Lung (tissue), 12 donors: ENCODE data around the gene IGLL5. TPM values are rescaled to one million over a fixed set of nuclear protein-coding genes. Genes with fewer than 3 reads are reported as not detected.

Source experiments
- ATAC-seq: fragments of 200-7000 bp; cut with Tn5 transposase; one replicate; pipeline ENCODE4 v1.9.1; 2020; ENCODE audit warnings: moderate number of reproducible peaks; ENCODE audit not compliant: insufficient read depth, low FRiP score
- DNase-seq, 3 donors: peaks; one replicate each; pipeline ENCODE4 v3.0.0-alpha.2; 2013 to 2017
- H3K27ac ChIP-seq, 2 donors: one replicate each; pipeline ENCODE4 v1.5.1; 2013; ENCODE audit warnings: mild to moderate bottlenecking in 2 of 2, moderate library complexity in 2 of 2, control low read depth in 1 of 2, inconsistent platforms in 1 of 2, low read depth in 1 of 2, low read length in 1 of 2
- H3K27me3 ChIP-seq, 3 donors: one replicate each; pipeline ENCODE4 v1.5.1; 2013; ENCODE audit warnings: low read length in 2 of 3; ENCODE audit not compliant: control insufficient read depth in 3 of 3, insufficient read depth in 3 of 3
- H3K36me3 ChIP-seq, 4 donors: one replicate each; pipeline ENCODE4 v1.5.1; 2013; ENCODE audit warnings: low read length in 4 of 4, mild to moderate bottlenecking in 1 of 4, moderate library complexity in 1 of 4; ENCODE audit not compliant: control insufficient read depth in 4 of 4, insufficient read depth in 4 of 4
- H3K4me1 ChIP-seq, 5 donors: one replicate each; pipeline ENCODE4 v1.5.1; 2013; ENCODE audit warnings: low read length in 5 of 5, mild to moderate bottlenecking in 2 of 5, moderate library complexity in 1 of 5; ENCODE audit not compliant: control insufficient read depth in 5 of 5, insufficient read depth in 5 of 5
- H3K4me3 ChIP-seq: one replicate; pipeline ENCODE4 v1.5.1; 2013; ENCODE audit warnings: mild to moderate bottlenecking, control low read depth, moderate library complexity
- H3K9ac ChIP-seq, 2 donors: one replicate each; pipeline ENCODE4 v1.5.1; 2013; ENCODE audit warnings: low read length in 2 of 2, control low read depth in 1 of 2; ENCODE audit not compliant: insufficient read depth in 1 of 2
- H3K9me3 ChIP-seq, 4 donors: one replicate each; pipeline ENCODE4 v1.5.1; 2013; ENCODE audit warnings: low read length in 3 of 4, mild to moderate bottlenecking in 1 of 4, moderate library complexity in 1 of 4; ENCODE audit not compliant: control insufficient read depth in 4 of 4, insufficient read depth in 3 of 4
- WGBS, 2 donors: extraction: QIAGEN DNeasy Blood & Tissue Kit; methylation state at CpG; one replicate each; pipeline ENCODE4 v1.1.7; 2013; 5-methylcytosine and 5-hydroxymethylcytosine counted together
- polyA plus RNA-seq, 2 donors: library from polyadenylated mRNA; stranded (reverse); fragments of 200-250 nt; gene quantifications; one replicate each; pipeline ENCODE4 v1.2.1, GENCODE V29; 2013
- total RNA-seq, 2 donors: library from RNA; depleted of rRNA in 1 of 2; stranded (reverse); fragments of >200 nt in 1 of 2; gene quantifications; one replicate each; pipeline ENCODE4 v1.2.1, GENCODE V29; 2014 to 2021
- TF ChIP-seq, protein P1 (sequence below): IDR thresholded peaks from 2 replicates; pipeline ENCODE4 v1.5.1; 2012; ENCODE audit warnings: mild to moderate bottlenecking; ENCODE audit errors: control extremely low read depth, extremely low read depth
- donor health status: control.
- donor health status: control.
- donor health status: Bipolar disorder and iron deficiency.
- donor health status: healthy.
- donor health status: DM: yes; HTN: yes; CAD: no.

The IGLL5 gene
- total and polyA plus RNA-seq, 4 donors = 5.4 to 21.5 (median 11.3) TPM

DNA sequence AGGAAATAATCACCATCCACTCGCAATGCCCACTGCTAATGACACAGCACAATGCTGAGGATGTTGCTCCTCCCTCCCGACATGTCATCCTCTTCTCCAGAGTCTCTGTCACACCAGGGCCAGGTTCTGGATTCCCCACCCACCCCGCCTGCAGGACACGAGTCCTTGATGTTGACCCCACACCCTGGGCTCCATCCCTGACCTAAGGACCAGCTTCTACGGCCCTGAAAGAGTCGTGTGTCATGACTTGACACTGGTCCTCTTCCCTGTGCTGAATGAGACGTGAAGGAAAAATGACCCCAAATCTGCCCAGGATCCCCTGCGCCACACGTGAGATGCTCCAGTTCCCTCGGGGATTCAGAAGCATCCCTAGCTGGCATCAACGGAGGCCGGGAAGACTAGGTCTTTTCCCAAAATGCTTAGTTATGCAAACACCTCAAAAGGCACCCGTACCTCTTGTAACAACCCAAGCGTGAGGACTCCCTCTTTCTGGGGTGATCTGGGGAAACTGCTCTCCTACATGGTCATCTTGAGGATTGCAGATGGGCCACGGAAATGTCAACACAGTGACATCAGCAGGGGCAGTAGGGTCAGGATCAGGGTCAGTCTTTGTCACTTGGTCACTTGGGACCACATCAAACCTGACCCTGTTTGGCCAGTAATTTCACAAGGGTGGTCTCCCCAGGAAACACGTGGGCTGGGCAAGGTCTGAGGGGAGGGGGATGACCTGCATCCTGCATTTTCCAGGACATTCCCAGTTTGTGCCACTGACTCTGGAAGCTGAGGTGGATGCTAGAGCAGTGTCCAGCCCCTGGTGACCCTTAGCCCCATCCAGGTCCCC lies 42.0 kb downstream of the IGLL5 start:
- no peaks in the 10 kb centered on the region for H3K27me3 ChIP-seq
- WGBS, 2 donors = 80 to 85% methylated on average over 16 of the region's 16 CpGs
- peaks cover 0 to 6% (median 0%) of the 10 kb centered on the region in 5 donors for H3K4me1 ChIP-seq
- DNase-seq (no peak), ATAC-seq (no peak)
- H3K36me3 ChIP-seq = no peaks in the 10 kb centered on the region
- no peak overlapping the region for H3K27ac ChIP-seq
- H3K9me3 ChIP-seq = no peaks in the 10 kb centered on the region
- no peak overlapping the region for H3K9ac ChIP-seq
- H3K4me3 ChIP-seq = no peak overlapping the region
- TF ChIP-seq, protein P1, sequence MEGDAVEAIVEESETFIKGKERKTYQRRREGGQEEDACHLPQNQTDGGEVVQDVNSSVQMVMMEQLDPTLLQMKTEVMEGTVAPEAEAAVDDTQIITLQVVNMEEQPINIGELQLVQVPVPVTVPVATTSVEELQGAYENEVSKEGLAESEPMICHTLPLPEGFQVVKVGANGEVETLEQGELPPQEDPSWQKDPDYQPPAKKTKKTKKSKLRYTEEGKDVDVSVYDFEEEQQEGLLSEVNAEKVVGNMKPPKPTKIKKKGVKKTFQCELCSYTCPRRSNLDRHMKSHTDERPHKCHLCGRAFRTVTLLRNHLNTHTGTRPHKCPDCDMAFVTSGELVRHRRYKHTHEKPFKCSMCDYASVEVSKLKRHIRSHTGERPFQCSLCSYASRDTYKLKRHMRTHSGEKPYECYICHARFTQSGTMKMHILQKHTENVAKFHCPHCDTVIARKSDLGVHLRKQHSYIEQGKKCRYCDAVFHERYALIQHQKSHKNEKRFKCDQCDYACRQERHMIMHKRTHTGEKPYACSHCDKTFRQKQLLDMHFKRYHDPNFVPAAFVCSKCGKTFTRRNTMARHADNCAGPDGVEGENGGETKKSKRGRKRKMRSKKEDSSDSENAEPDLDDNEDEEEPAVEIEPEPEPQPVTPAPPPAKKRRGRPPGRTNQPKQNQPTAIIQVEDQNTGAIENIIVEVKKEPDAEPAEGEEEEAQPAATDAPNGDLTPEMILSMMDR = no peak

GRCh38 chr22:22930222-22930497 lies 42.5 kb downstream of the IGLL5 start:
- DNase-seq = no peak

GRCh38 chr22:22930571-22931556 lies 43.2 kb downstream of the IGLL5 start:
- H3K27me3 ChIP-seq = no peaks in the 10 kb centered on the region
- H3K36me3 ChIP-seq = no peaks in the 10 kb centered on the region
- ATAC-seq (no peak), DNase-seq (no peak)
- H3K4me1 ChIP-seq = peaks cover 0 to 6% (median 0%) of the 10 kb centered on the region in 5 donors
- WGBS, 2 donors = 75 to 76% methylated on average over 9 of the region's 9 CpGs
- H3K9ac ChIP-seq = no peak overlapping the region
- H3K27ac ChIP-seq = no peak overlapping the region
- H3K4me3 ChIP-seq = no peak overlapping the region
- H3K9me3 ChIP-seq = no peaks in the 10 kb centered on the region
- TF ChIP-seq, protein P1 = no peak

More at GRCh38 chr22:22930222-22930497, 42.5 kb downstream of the IGLL5 start:
- no peak overlapping the region for H3K27ac ChIP-seq
- no peaks in the 10 kb centered on the region for H3K36me3 ChIP-seq
- 84 to 94% methylated on average over 3 of the region's 3 CpGs for WGBS, 2 donors
- ATAC-seq = no peak
- no peak overlapping the region for H3K4me3 ChIP-seq
- peaks cover 0 to 6% (median 0%) of the 10 kb centered on the region in 5 donors for H3K4me1 ChIP-seq
- H3K27me3 ChIP-seq = no peaks in the 10 kb centered on the region
- TF ChIP-seq, protein P1 = no peak
- no peaks in the 10 kb centered on the region for H3K9me3 ChIP-seq
- H3K9ac ChIP-seq = no peak overlapping the region
